ENCODE measurements around the gene SIDT2.
"Not testable (repeated sequence)": the region's sequence is repeated elsewhere in the genome, so short reads cannot be mapped to it uniquely, and the experiment has no call there.

SIDT2 gene

GRCh38 chr11:117171404-117172061 lies 7.0 kb upstream of the SIDT2 start:
- in situ Hi-C loops (cut with HindIII; ENCODE audit: low sequenced_read_pairs) = no loop called here

- in situ Hi-C loops (cut with HindIII; ENCODE audit: low sequenced_read_pairs) = no loop called here
Observed at GRCh38 chr11:117172724-117173421, 5.7 kb upstream of the SIDT2 start.

GRCh38 chr11:117175104-117175503 lies 3.4 kb upstream of the SIDT2 start:
- in situ Hi-C loops (cut with HindIII; ENCODE audit: low sequenced_read_pairs) = no loop called here

GRCh38 chr11:117175781-117176180 lies 2.8 kb upstream of the SIDT2 start:
- in situ Hi-C loops (cut with HindIII; ENCODE audit: low sequenced_read_pairs) = no loop called here

- in situ Hi-C loops (cut with HindIII; ENCODE audit: low sequenced_read_pairs) = no loop called here
Observed at GRCh38 chr11:117176186-117176585, 2.4 kb upstream of the SIDT2 start.

- in situ Hi-C loops (cut with HindIII; ENCODE audit: low sequenced_read_pairs) = no loop called here
Observed at GRCh38 chr11:117177534-117178209, 871 bp upstream of the SIDT2 start.

GRCh38 chr11:117179048-117179999 lies 781 bp downstream of the SIDT2 start:
- in situ Hi-C loops (cut with HindIII; ENCODE audit: low sequenced_read_pairs) = no loop called here

GRCh38 chr11:117180020-117180419 lies 1.5 kb downstream of the SIDT2 start:
- in situ Hi-C loops (cut with HindIII; ENCODE audit: low sequenced_read_pairs) = no loop called here

GRCh38 chr11:117180661-117181585 lies 2.4 kb downstream of the SIDT2 start:
- in situ Hi-C loops (cut with HindIII; ENCODE audit: low sequenced_read_pairs) = no loop called here

GRCh38 chr11:117181586-117182550 lies 3.3 kb downstream of the SIDT2 start:
- in situ Hi-C loops (cut with HindIII; ENCODE audit: low sequenced_read_pairs) = no loop called here

- in situ Hi-C loops (cut with HindIII; ENCODE audit: low sequenced_read_pairs) = no loop called here
Observed at GRCh38 chr11:117182551-117182935, 4.0 kb downstream of the SIDT2 start.

GRCh38 chr11:117183178-117183577 lies 4.6 kb downstream of the SIDT2 start:
- in situ Hi-C loops (cut with HindIII; ENCODE audit: low sequenced_read_pairs) = not testable (repeated sequence)

GRCh38 chr11:117183724-117184349 lies 5.3 kb downstream of the SIDT2 start:
- in situ Hi-C loops (cut with HindIII; ENCODE audit: low sequenced_read_pairs) = no loop called here

GRCh38 chr11:117185736-117186430 lies 7.3 kb downstream of the SIDT2 start:
- in situ Hi-C loops (cut with HindIII; ENCODE audit: low sequenced_read_pairs) = no loop called here

- in situ Hi-C loops (cut with HindIII; ENCODE audit: low sequenced_read_pairs) = no loop called here
Observed at GRCh38 chr11:117186431-117186761, 7.9 kb downstream of the SIDT2 start.

GRCh38 chr11:117187007-117187406 lies 8.5 kb downstream of the SIDT2 start:
- in situ Hi-C loops (cut with HindIII; ENCODE audit: low sequenced_read_pairs) = no loop called here

GRCh38 chr11:117187428-117187798 lies 8.9 kb downstream of the SIDT2 start:
- in situ Hi-C loops (cut with HindIII; ENCODE audit: low sequenced_read_pairs) = no loop called here

Data from DLD1 (cell line).